ENCODE data around the gene LLGL1.

Gene LLGL1

DNA sequence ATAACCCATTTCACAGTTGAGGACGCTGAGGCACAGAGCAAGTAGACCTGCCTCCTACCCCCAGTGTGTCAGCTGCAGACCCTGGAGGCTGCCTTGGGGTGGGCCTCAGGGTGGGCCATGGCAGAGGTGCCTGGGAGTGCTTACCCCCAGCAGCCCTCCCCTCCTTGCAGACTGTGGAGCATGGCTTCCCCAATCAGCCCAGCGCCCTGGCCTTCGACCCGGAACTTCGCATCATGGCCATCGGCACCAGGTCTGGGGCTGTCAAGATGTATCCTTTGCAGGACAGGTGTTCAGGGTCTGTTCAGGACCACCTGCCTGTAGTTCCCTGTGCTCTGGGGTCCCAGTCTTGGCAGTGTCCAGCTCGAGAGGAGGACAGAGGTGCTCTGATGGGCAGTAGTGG is 4.3 kb downstream of the LLGL1 start:
- H3K27ac ChIP-seq (ENCODE audit: low read depth, low read length) = no peak overlapping the region
- no peak overlapping the region for H3K4me3 ChIP-seq (ENCODE audit: insufficient read depth, low read length, poor library complexity, severe bottlenecking)
- H3K4me2 ChIP-seq (ENCODE audit: low read depth, low read length, poor library complexity, severe bottlenecking) = no peak overlapping the region

DNA sequence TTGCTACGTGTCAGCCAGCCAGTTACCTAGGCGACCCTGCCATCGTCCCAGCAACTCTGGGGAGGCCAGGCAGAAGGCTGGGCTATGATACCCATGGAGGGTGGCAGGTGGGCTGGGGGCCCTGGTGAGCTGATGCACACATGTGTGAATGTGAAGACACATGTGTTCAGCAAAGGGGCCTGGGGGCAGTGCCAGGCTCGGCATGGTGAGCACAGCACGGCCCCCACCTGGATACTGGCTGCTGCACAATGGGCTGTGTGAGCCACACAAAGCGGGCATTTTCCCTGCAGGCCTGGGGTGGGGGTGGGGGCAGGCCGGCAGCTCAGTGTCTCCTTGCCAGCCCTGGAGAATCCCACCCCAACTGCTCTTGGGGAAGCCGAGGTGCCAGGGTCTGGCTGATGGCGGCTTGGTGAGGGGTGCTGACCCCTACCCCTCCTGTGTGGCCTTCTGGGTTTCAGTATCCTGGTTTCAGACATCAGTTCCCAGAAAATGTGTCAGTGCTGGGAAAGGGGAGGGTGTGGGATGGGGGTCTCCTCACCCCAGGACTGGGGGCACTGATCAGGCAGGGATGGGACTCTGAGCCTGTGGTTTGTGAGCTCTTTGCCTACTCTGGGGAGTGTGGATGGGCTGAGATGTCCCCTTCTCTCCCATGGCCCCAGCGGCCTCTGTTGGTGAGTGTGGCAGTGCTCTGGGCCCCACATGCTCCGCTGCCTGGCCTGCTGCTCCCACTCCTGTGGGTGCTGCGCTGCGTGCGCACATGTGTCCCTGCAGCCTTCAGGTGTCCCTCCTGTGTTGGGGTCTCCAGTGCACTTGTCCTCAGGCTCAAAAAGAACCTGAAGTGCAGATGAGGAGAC is 5.1 kb downstream of the LLGL1 start:
- Histone ChIP-seq H2AFZ (ENCODE audit: low read depth, low read length, severe bottlenecking) (no peak overlapping the region), H3K27me3 (ENCODE audit: low read length) (no peaks in the 10 kb centered on the region), H4K20me1 (ENCODE audit: low read depth, low read length) (no peaks in the 10 kb centered on the region), H3K79me2 (ENCODE audit: insufficient read depth, low read length) (no peaks in the 10 kb centered on the region), H3K9ac (ENCODE audit: low read length) (no peak overlapping the region), H3K9me3 (ENCODE audit: insufficient read depth, low read length) (no peaks in the 10 kb centered on the region), H3F3A (ENCODE audit: insufficient read depth) (no peaks in the 10 kb centered on the region), H3K9me2 (replicated peaks; ENCODE audit: insufficient read depth, low read length) (no peaks in the 10 kb centered on the region), H3K36me3 (ENCODE audit: low read length) (no peaks in the 10 kb centered on the region), H3K4me2 (ENCODE audit: low read depth, low read length, poor library complexity, severe bottlenecking) (no peak overlapping the region), H3K4me3 (ENCODE audit: insufficient read depth, low read length, poor library complexity, severe bottlenecking) (no peak overlapping the region), H3K27ac (ENCODE audit: low read depth, low read length) (no peak overlapping the region)
- TF ChIP-seq EZH2phosphoT487 (conservative IDR thresholded peaks at IDR 0.05; ENCODE audit: low read length) = no peak
- TF ChIP-seq, protein P1, sequence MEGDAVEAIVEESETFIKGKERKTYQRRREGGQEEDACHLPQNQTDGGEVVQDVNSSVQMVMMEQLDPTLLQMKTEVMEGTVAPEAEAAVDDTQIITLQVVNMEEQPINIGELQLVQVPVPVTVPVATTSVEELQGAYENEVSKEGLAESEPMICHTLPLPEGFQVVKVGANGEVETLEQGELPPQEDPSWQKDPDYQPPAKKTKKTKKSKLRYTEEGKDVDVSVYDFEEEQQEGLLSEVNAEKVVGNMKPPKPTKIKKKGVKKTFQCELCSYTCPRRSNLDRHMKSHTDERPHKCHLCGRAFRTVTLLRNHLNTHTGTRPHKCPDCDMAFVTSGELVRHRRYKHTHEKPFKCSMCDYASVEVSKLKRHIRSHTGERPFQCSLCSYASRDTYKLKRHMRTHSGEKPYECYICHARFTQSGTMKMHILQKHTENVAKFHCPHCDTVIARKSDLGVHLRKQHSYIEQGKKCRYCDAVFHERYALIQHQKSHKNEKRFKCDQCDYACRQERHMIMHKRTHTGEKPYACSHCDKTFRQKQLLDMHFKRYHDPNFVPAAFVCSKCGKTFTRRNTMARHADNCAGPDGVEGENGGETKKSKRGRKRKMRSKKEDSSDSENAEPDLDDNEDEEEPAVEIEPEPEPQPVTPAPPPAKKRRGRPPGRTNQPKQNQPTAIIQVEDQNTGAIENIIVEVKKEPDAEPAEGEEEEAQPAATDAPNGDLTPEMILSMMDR (IDR thresholded peaks at IDR 0.05; ENCODE audit: insufficient read depth, low read length, poor library complexity, severe bottlenecking) = no peak

More for the DNA sequence above, 4.3 kb downstream of the LLGL1 start:
- Histone ChIP-seq H3K9me3 (ENCODE audit: insufficient read depth, low read length) (no peaks in the 10 kb centered on the region), H4K20me1 (ENCODE audit: low read depth, low read length) (no peaks in the 10 kb centered on the region), H3K36me3 (ENCODE audit: low read length) (no peaks in the 10 kb centered on the region), H3K27me3 (ENCODE audit: low read length) (no peaks in the 10 kb centered on the region), H2AFZ (ENCODE audit: low read depth, low read length, severe bottlenecking) (no peak overlapping the region), H3F3A (ENCODE audit: insufficient read depth) (no peaks in the 10 kb centered on the region), H3K9me2 (replicated peaks; ENCODE audit: insufficient read depth, low read length) (no peaks in the 10 kb centered on the region), H3K9ac (ENCODE audit: low read length) (no peak overlapping the region), H3K79me2 (ENCODE audit: insufficient read depth, low read length) (no peaks in the 10 kb centered on the region)
- TF ChIP-seq, protein P1 (IDR thresholded peaks at IDR 0.05; ENCODE audit: insufficient read depth, low read length, poor library complexity, severe bottlenecking) = no peak
- no peak for TF ChIP-seq EZH2phosphoT487 (conservative IDR thresholded peaks at IDR 0.05; ENCODE audit: low read length)

DNA sequence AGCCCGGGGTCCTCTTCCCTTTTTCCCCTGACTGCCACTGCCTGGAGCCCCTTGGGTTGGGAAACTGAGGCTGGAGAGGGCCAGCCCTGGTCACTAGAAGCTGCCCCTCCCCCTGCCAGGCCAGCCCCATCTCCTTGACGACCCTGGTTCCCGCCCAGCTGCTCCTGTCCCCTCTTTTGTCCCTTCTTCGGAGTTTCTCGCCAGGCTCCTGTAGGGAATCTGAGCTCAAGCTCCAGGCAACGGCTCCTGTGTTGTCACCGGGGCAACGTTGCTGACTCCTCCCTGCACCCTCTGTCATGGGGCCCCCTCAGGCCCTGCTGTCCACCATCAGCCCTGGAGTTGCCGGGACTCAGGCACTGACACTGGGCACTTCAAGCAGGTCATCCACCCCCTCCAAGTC is 5.7 kb downstream of the LLGL1 start:
- no peaks in the 10 kb centered on the region for H4K20me1 ChIP-seq (ENCODE audit: low read depth, low read length)
- TF ChIP-seq, protein P1 (IDR thresholded peaks at IDR 0.05; ENCODE audit: insufficient read depth, low read length, poor library complexity, severe bottlenecking) = no peak
- TF ChIP-seq EZH2phosphoT487 (conservative IDR thresholded peaks at IDR 0.05; ENCODE audit: low read length) = no peak
- H3K9me2 ChIP-seq (replicated peaks; ENCODE audit: insufficient read depth, low read length) = no peaks in the 10 kb centered on the region
- H3K36me3 ChIP-seq (ENCODE audit: low read length) = no peaks in the 10 kb centered on the region
- no peaks in the 10 kb centered on the region for H3K27me3 ChIP-seq (ENCODE audit: low read length)
- no peak overlapping the region for H3K4me3 ChIP-seq (ENCODE audit: insufficient read depth, low read length, poor library complexity, severe bottlenecking)
- no peak overlapping the region for H3K27ac ChIP-seq (ENCODE audit: low read depth, low read length)
- H3K9ac ChIP-seq (ENCODE audit: low read length) = no peak overlapping the region
- H2AFZ ChIP-seq (ENCODE audit: low read depth, low read length, severe bottlenecking) = no peak overlapping the region
- no peak overlapping the region for H3K4me2 ChIP-seq (ENCODE audit: low read depth, low read length, poor library complexity, severe bottlenecking)
- no peaks in the 10 kb centered on the region for H3K79me2 ChIP-seq (ENCODE audit: insufficient read depth, low read length)
- no peaks in the 10 kb centered on the region for H3F3A ChIP-seq (ENCODE audit: insufficient read depth)
- no peaks in the 10 kb centered on the region for H3K9me3 ChIP-seq (ENCODE audit: insufficient read depth, low read length)

Measured in SU-DHL-6 (cell line).